Stimulated activated CD4-positive, alpha-beta T cell treated with anti-CD3 and anti-CD28 coated beads, Interleukin-2, amount 100 ng/mL, for 4 hours (primary cell): ENCODE results near the gene SUN1.
"Not testable (repeated sequence)": the region's sequence is repeated elsewhere in the genome, so short reads cannot be mapped to it uniquely, and the experiment has no call there.

Experiments used
- DNase-seq: peaks from one replicate; pipeline ENCODE4 v3.0.0-alpha.2; 2020; ENCODE audit warnings: low read depth

SUN1 gene

DNA sequence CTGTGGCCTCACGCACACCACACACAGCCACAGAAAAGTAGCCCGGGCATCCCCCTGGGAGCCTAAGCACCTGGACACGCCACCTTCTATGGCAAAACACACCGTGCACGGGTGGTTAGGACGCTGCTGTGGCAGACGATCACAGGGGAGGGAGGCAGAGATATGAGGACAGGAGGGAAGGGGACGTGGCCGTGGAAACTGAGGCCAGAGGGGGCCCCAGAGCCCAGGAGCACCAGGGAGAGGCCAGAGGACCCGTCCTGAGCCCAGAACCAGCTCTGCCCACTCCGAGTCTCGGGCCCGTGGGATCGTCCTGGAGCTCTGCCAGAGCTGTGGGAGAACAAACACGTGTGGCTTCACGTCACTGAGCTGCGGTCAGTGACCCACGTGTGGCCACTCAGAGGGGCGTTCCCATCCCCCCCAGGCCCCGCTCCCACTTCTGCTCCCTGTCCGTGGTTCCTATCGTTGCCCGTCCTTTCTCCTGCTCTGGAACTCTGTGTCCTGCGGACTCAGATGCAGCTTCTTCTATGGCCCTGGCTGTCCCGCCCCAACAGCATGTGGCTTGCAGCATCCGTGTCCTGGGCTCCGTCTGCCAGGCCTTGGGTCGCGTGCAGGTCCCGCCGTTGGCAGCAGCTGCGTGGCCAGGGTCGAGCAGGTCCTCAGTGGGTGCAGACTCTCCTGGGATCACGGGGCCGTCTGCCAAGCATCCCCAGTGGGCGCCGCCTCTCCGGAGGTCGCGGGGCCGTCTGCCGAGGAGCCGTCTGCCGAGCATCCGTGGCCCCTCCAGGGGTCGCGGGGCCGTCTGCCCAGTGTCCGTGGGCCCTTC is 75.1 kb downstream of the SUN1 start:
- DNase-seq, result no peak

DNA sequence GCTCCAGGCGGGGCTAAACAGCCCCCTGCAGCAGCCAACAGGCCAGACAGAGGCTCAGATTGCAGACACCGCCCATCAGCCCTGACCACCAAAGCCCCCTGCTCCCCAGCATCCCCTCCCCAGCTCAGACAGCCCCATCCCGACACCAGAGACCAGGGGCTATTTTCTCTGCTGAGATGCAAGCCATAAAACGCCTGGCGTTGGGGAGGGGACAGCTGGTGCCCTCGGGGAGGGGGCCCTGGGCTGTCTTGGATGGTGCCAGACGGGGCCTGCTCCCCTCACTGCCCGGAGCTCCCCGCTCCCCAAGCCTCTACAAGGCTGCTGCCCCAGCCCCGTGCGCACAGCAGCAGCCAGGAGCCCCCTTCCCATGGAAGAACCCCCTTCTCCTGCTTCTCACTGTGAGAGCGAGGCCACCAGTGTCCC is 75.9 kb downstream of the SUN1 start:
- DNase-seq, result no peak

DNA sequence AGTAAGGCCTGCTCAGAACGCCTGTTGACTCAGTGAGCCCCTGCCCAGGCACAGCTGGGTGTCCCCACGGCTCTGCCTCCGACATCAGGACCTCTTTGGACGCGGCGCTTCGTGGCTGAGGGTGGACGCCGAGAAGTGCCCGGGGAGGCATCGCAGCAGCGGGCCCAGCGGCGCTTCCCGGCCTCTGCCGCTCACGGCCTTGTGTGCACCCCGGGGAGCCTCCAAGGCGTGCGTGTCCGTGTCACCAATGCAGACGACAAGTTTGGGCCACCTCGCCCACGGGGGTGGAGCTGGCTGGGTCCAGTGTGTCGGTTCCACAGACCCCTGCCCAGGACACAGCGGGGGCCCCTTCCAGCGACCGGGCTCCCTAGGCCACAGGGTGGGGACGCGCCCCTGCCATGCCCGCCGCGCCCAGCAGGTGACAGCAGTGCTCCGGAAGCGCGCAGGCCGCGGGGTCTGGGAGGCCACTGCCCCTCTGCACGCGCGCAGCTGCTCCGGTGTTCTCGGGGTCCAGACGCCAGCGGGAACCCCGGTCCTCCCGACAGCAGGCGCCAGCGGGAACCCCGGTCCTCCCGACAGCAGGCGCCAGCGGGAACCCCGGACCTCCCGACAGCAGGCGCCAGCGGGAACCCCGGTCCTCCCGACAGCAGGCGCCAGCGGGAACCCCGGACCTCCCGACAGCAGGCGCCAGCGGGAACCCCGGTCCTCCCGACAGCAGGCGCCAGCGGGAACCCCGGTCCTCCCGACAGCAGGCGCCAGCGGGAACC is 76.5 kb downstream of the SUN1 start:
- DNase-seq, result not testable (repeated sequence)

DNA sequence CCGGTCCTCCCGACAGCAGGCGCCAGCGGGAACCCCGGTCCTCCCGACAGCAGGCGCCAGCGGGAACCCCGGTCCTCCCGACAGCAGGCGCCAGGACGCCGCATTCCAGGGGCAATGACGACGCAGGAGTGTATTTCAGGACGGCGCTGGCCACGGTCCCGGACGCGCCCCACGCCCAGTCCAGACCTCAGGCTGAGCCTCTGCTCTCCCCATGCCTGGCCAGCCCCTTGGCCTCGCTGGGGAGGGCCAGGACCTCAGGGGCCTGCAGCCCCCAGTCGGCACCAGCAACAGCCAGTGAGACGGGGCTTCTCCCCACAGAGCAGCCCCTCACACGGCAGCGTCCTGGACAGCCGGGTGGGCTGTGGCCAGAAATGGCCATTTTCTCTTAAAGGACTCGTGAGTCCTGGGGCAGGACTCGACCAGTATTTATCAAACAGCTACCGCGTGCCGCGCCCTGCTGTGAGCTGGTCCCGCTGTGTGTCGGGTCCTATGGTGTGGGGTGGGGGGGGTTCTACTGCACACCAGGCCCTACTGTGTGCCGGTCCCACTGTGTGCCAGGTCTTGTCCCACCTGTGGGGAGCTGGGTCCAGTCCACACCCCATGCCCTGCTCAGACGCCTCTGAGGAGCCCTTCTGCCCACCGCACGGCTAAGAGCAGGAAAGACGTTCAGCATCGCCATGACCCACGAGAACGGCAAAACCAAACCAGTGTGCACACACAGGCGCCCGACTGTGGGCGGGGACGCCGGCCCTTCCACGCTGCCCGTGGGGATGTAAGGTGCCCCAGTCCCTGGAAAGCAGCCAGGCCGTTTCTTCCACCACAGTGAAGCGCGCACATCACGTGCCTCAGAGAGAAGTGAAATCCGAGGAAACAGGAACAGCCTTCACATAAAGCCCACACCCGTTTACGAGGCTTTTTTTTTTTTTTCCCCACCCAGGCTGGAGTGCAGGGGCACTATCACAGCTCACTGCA is 77.4 kb downstream of the SUN1 start:
- DNase-seq, result no peak

DNA sequence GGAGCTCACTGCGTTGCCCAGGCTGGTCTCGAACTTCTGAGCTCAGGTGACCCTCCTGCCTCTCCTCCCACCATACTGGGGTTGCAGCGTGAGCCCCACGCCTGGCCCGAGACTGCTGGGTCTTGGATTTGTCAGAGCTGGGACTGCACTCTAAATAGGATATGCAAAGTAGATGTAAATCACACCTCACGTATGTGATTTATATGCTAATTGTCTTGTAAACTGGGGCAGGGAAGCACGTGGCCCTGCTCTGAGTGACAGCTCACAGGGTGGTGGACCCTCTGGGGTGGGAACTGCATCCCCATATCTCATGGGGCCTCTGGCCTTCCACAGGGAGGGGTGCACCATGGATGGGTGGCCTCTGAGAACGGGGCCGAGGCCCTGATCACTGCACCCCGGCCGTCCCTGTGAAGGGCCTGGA is 78.2 kb downstream of the SUN1 start:
- DNase-seq, result no peak

GRCh38 chr7:910931-911431 is 78.7 kb downstream of the SUN1 start:
- no peak for DNase-seq

- no peak for DNase-seq
These were observed 79.7 kb downstream of the SUN1 start for GRCh38 chr7:911791-912480.

DNA sequence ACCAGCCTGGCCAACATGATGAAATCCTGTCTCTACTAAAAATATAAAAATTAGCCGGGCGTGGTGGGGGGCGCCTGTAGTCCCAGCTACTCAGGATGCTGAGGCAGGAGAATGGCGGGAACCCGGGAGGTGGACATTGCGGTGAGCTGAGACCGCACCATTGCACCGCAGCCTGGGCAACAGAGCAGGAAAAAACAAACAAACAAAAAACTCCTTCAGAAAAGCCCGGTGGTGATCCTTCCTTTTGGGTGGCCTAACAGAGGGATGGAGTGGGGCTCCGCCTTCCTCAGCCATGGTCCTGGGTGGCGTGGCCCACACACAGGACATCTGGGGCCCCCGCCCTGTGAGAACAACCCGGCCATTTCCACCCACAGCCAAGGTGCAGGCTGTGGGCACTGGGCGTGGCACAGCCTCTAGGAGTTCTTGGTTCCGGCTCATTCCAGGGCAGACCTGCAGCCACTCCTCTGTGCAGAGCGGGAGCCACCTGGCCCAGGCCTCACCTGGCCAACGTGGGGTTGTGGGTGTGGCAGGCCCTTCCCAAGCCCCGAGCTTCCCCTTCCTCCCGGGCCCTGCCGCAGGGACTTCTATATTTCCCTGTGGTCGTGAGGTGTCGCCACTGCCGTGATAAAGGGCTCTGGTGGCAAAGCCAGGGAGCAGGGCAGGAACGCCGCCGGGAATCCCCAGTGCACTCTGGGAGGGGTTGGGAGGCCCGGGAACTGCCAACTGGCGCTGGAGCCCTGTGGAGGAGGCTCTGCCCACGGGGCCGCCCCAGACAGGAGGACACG is 81.7 kb downstream of the SUN1 start:
- DNase-seq, result no peak

GRCh38 chr7:914521-915194 is 82.4 kb downstream of the SUN1 start:
- no peak for DNase-seq

GRCh38 chr7:915291-916218 is 83.3 kb downstream of the SUN1 start:
- no peak for DNase-seq

DNA sequence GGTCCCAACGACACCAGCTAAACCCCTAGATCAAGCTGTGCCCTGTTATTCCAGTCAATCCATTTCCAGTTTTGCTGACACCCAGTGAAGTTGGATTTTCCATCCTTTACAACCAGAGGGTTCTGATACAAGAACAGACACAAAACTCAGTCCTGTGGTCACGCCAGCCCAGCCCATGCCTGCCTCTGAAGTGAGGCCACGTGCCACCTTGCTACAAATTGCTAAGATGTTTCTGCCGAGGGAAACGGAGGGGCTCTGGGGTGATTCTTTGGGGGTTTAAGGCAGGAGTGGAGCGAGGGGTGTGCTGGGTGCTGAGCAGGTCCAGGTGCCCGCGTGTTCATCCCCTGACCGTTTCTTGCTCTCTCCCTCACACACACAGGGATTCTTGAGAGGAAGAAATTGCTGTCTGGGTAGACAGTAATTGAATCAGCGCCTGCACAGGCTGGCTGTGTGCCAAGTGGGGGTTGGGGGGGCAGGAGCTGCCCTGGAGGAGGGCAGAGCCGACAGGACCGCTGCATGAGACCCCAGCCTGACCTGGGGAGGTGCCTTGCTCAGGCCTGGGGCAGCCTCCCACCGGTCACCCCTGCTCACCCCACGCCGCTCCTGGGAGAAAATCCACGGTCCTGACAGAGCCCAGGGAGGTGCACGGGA is 84.1 kb downstream of the SUN1 start:
- DNase-seq, result no peak

- no peak for DNase-seq
These were observed 85.2 kb downstream of the SUN1 start for GRCh38 chr7:917255-918117.

GRCh38 chr7:918118-918425 is 85.8 kb downstream of the SUN1 start:
- DNase-seq, result no peak

GRCh38 chr7:918441-919113 is 86.3 kb downstream of the SUN1 start:
- no peak for DNase-seq

- no peak for DNase-seq
These were observed 86.8 kb downstream of the SUN1 start for GRCh38 chr7:919114-919442.

DNA sequence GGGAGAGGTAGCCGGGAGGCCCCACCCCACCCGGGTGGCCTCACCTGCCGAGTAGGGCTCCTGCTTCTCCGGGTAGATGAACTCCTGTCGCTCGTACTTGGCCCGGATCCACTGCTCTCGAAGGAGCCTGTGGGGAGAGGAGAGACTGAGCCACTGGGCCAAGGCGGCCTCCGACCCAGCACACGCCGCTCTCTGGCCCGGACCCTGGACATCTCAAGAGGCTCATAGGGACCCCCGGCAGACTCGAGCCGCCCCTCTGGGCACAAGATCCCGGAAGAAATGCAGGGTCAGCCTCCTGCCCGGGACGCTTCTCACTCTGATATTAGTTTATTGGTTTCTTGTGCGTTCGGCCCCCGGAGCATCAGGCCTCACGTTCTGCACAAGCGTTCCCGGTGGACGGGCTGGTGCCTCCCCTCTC is 87.7 kb downstream of the SUN1 start:
- no peak for DNase-seq
